DOHH2 (cell line): ENCODE measurements around the gene BPIFB1.

ENCODE experiments used
- H3F3A ChIP-seq: fragments of 200-600 bp; sonication (generic), shearing (Covaris generic); 2 replicates; pipeline ENCODE4 v1.6.0; 2016; ENCODE audit warnings: antibody characterized with exemption, mild to moderate bottlenecking; ENCODE audit not compliant: control insufficient read depth, insufficient read depth
- H3K27ac ChIP-seq: fragments of 200-600 bp; sonication (generic); 2 replicates; pipeline ENCODE4 v1.5.1; 2014; ENCODE audit warnings: low read depth, mild to moderate bottlenecking, low read length, moderate library complexity
- H3K27me3 ChIP-seq: fragments of 200-600 bp; sonication (generic); 2 replicates; pipeline ENCODE4 v1.6.1; 2014; ENCODE audit warnings: mild to moderate bottlenecking, low read length, mixed read lengths; ENCODE audit not compliant: control insufficient read depth
- H3K36me3 ChIP-seq: fragments of 200-600 bp; sonication (generic); 2 replicates; pipeline ENCODE4 v1.6.1; 2014; ENCODE audit warnings: mild to moderate bottlenecking, low read length, moderate library complexity, mixed read lengths; ENCODE audit not compliant: control insufficient read depth
- H3K4me1 ChIP-seq: fragments of 200-600 bp; sonication (generic); 2 replicates; pipeline ENCODE4 v1.6.1; 2014; ENCODE audit warnings: mild to moderate bottlenecking, low read length, mixed read lengths; ENCODE audit not compliant: control insufficient read depth
- H3K4me2 ChIP-seq: fragments of 200-600 bp; sonication (generic); 2 replicates; pipeline ENCODE4 v1.6.0; 2014; ENCODE audit warnings: mild to moderate bottlenecking, low read length, moderate library complexity
- H3K4me3 ChIP-seq: fragments of 200-600 bp; sonication (generic); 2 replicates; pipeline ENCODE4 v1.5.1; 2014; ENCODE audit warnings: mild to moderate bottlenecking, low read length, mixed read lengths
- H3K79me2 ChIP-seq: fragments of 200-600 bp; sonication (generic); 2 replicates; pipeline ENCODE4 v1.6.1; 2014; ENCODE audit warnings: mild to moderate bottlenecking, low read length, mixed read lengths; ENCODE audit not compliant: control insufficient read depth
- H3K9me2 ChIP-seq: fragments of 200-600 bp; sonication (generic); replicated peaks from 2 replicates; pipeline ENCODE4 v1.6.1; 2014; ENCODE audit warnings: mild to moderate bottlenecking, low read length, mixed read lengths; ENCODE audit not compliant: control insufficient read depth
- H3K9me3 ChIP-seq: fragments of 200-600 bp; sonication (generic); 2 replicates; pipeline ENCODE4 v1.6.1; 2014; ENCODE audit warnings: antibody characterized with exemption, low read length, mixed read lengths; ENCODE audit not compliant: control insufficient read depth, insufficient read depth
- H4K20me1 ChIP-seq: fragments of 200-600 bp; sonication (generic); 2 replicates; pipeline ENCODE4 v1.6.0; 2014; ENCODE audit warnings: low read depth, mild to moderate bottlenecking, antibody characterized with exemption, low read length, moderate library complexity; ENCODE audit not compliant: control insufficient read depth, insufficient read depth
- CTCF ChIP-seq: fragments of 200-600 bp; sonication (generic); IDR thresholded peaks from one replicate; pipeline ENCODE4 v1.5.1; 2014; ENCODE audit warnings: antibody characterized with exemption, mild to moderate bottlenecking, low read depth, low read length; ENCODE audit not compliant: poor library complexity, severe bottlenecking
- EZH2phosphoT487 ChIP-seq: fragments of 200-600 bp; sonication (generic); IDR thresholded peaks from 2 replicates; pipeline ENCODE4 v1.6.1; 2017; ENCODE audit warnings: borderline replicate concordance, mild to moderate bottlenecking, antibody characterized with exemption, low read length, moderate library complexity, mixed read lengths

Gene BPIFB1

GRCh38 chr20:33306228-33306627 lies 23.2 kb downstream of the BPIFB1 start:
- no peaks in the 10 kb centered on the region for H3K9me3 ChIP-seq

DNA sequence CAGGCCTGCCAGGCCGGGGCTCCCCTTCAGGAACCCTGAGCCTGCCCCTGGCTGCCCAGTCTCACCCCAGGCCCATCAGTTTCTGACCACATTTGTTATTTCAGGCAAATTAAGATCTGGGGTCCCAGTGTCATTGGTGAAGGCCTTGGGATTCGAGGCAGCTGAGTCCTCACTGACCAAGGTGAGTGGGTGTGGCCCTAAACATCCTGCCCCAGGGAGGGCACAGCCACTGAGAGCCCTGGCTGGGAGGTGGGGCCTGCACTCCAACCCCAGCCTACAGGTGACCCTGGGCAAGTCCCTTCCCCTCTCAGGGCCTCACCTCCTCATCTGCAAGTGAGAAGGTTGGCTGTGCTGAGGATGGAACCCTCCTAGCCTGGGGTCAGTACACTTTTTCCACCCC lies 23.8 kb downstream of the BPIFB1 start:
- Histone ChIP-seq H3K4me1 (no peaks in the 10 kb centered on the region), H3K4me3 (no peak overlapping the region), H4K20me1 (no peaks in the 10 kb centered on the region), H3K9me2 (no peaks in the 10 kb centered on the region), H3K4me2 (no peak overlapping the region), H3K36me3 (no peaks in the 10 kb centered on the region), H3K27ac (no peak overlapping the region), H3K27me3 (no peaks in the 10 kb centered on the region), H3F3A (no peaks in the 10 kb centered on the region), H3K9me3 (no peaks in the 10 kb centered on the region), H3K79me2 (no peaks in the 10 kb centered on the region)
- TF ChIP-seq CTCF (no peak), EZH2phosphoT487 (no peak)

More at GRCh38 chr20:33306228-33306627, 23.2 kb downstream of the BPIFB1 start:
- Histone ChIP-seq H3K27me3 (peaks cover 2% of the 10 kb centered on the region; the same call in 1 of the 2 replicates), H4K20me1 (no peaks in the 10 kb centered on the region), H3F3A (no peaks in the 10 kb centered on the region), H3K4me3 (no peak overlapping the region), H3K4me1 (no peaks in the 10 kb centered on the region), H3K27ac (no peak overlapping the region), H3K36me3 (no peaks in the 10 kb centered on the region), H3K79me2 (no peaks in the 10 kb centered on the region), H3K9me2 (no peaks in the 10 kb centered on the region), H3K4me2 (no peak overlapping the region)
- no peak for TF ChIP-seq CTCF

DNA sequence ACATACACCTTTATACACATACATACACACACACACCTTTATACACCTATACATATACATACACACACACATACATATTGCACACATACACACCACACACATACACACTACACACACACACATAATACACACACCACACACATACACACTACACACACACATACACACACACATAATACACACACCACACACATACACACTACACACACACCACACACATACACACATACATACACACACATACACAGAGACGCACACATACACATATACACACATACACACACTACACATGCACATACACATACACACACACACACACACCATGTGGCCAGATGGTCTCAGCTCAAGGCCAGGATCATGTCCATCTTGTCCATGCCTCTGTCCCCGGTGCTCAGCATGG lies 25.7 kb downstream of the BPIFB1 start:
- Histone ChIP-seq H3K27ac (no peak overlapping the region), H3K79me2 (no peaks in the 10 kb centered on the region), H3K27me3 (no peaks in the 10 kb centered on the region), H3K4me3 (no peak overlapping the region), H3F3A (no peaks in the 10 kb centered on the region), H4K20me1 (no peaks in the 10 kb centered on the region), H3K36me3 (no peaks in the 10 kb centered on the region), H3K9me3 (no peaks in the 10 kb centered on the region), H3K4me1 (no peaks in the 10 kb centered on the region), H3K4me2 (no peak overlapping the region), H3K9me2 (no peaks in the 10 kb centered on the region)
- no peak for TF ChIP-seq EZH2phosphoT487
- no peak for TF ChIP-seq CTCF

DNA sequence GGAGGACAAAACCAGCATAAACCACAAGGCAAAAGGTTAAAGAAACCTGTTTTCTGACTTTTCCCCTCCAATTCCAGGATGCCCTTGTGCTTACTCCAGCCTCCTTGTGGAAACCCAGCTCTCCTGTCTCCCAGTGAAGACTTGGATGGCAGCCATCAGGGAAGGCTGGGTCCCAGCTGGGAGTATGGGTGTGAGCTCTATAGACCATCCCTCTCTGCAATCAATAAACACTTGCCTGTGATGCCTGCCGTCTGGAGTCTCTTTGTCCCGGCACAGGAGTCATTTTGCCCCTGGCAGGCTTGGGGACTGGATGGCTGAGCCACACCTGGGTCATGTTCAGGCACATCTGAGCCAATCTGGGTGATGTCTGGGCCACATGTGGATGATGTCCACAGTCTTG lies 26.6 kb downstream of the BPIFB1 start:
- Histone ChIP-seq H3K9me3 (no peaks in the 10 kb centered on the region), H3K9me2 (no peaks in the 10 kb centered on the region), H3K79me2 (no peaks in the 10 kb centered on the region), H3K27me3 (no peaks in the 10 kb centered on the region), H3K4me2 (no peak overlapping the region), H3F3A (no peaks in the 10 kb centered on the region), H3K36me3 (no peaks in the 10 kb centered on the region), H4K20me1 (no peaks in the 10 kb centered on the region), H3K4me1 (no peaks in the 10 kb centered on the region), H3K27ac (no peak overlapping the region), H3K4me3 (no peak overlapping the region)
- TF ChIP-seq CTCF: no peak
